Measurements from ENCODE around the gene LRR1.

LRR1 gene

GRCh38 chr14:49659526-49660455, 61.1 kb downstream of the LRR1 start:
- no peak overlapping the region for H2AFZ ChIP-seq (ENCODE audit: low read depth, low read length)
- H3K27ac ChIP-seq (ENCODE audit: low read length): no peak overlapping the region
- peaks cover 50% of the 10 kb centered on the region for H3K36me3 ChIP-seq (ENCODE audit: insufficient read depth, low read length)
- H3K79me2 ChIP-seq (ENCODE audit: insufficient read depth, low read length): peaks cover 5% of the 10 kb centered on the region; the same call in 1 of the 2 replicates
- no peak for TF ChIP-seq EZH2 (IDR thresholded peaks at IDR 0.05; ENCODE audit: borderline replicate concordance, low read depth, low read length, severe bottlenecking)
- TF ChIP-seq, protein P1, sequence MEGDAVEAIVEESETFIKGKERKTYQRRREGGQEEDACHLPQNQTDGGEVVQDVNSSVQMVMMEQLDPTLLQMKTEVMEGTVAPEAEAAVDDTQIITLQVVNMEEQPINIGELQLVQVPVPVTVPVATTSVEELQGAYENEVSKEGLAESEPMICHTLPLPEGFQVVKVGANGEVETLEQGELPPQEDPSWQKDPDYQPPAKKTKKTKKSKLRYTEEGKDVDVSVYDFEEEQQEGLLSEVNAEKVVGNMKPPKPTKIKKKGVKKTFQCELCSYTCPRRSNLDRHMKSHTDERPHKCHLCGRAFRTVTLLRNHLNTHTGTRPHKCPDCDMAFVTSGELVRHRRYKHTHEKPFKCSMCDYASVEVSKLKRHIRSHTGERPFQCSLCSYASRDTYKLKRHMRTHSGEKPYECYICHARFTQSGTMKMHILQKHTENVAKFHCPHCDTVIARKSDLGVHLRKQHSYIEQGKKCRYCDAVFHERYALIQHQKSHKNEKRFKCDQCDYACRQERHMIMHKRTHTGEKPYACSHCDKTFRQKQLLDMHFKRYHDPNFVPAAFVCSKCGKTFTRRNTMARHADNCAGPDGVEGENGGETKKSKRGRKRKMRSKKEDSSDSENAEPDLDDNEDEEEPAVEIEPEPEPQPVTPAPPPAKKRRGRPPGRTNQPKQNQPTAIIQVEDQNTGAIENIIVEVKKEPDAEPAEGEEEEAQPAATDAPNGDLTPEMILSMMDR (IDR thresholded peaks at IDR 0.05; ENCODE audit: borderline replicate concordance, extremely low read depth, low read length, poor library complexity, severe bottlenecking): no peak
- H3K9me3 ChIP-seq (ENCODE audit: insufficient read depth, low read length, severe bottlenecking): no peaks in the 10 kb centered on the region
- H3K4me3 ChIP-seq (ENCODE audit: low read depth in 1 of 2, low read length in 2 of 2): no peak overlapping the region
- ATAC-seq (ENCODE audit: insufficient read depth, low read depth): no peak
- no peak for DNase-seq
- H3K9ac ChIP-seq (ENCODE audit: low read depth, low read length): no peak overlapping the region
- no peaks in the 10 kb centered on the region for H3K27me3 ChIP-seq (ENCODE audit: insufficient read depth, low read length, poor library complexity)
- no peak overlapping the region for H3K4me2 ChIP-seq (ENCODE audit: insufficient read depth, low read length)
- H3K4me1 ChIP-seq (ENCODE audit: insufficient read depth, low read length): no peaks in the 10 kb centered on the region
- no peaks in the 10 kb centered on the region; the same call in 1 of the 2 replicates for H4K20me1 ChIP-seq (ENCODE audit: insufficient read depth, low read length)

Measured in DND-41 (cell line).